H1 (cell line): ENCODE measurements around the gene MYD88. TPM values are rescaled to one million over a fixed set of nuclear protein-coding genes. Genes with fewer than 3 reads are reported as not detected.

ENCODE experiments used
- EGR1 ChIP-seq: IDR thresholded peaks from 2 replicates; pipeline ENCODE4 v1.6.1; 2011; ENCODE audit warnings: low read depth, low read length, borderline replicate concordance
- EZH2 ChIP-seq: fragments of 200-600 bp; sonication (generic); IDR thresholded peaks from 2 replicates; pipeline ENCODE4 v1.7.1; 2012; ENCODE audit warnings: low read depth, mild to moderate bottlenecking, moderate library complexity, low read length, inconsistent platforms; ENCODE audit not compliant: severe bottlenecking
- FOSL1 ChIP-seq: IDR thresholded peaks from 2 replicates; pipeline ENCODE4 v1.6.1; 2011; ENCODE audit warnings: mild to moderate bottlenecking, low read depth, low read length, moderate library complexity; ENCODE audit not compliant: insufficient read depth
- RNF2 ChIP-seq: fragments of 200-900, 300-1000 bp; sonication (generic); IDR thresholded peaks from 2 replicates; pipeline ENCODE4 v1.7.1; 2016; ENCODE audit warnings: borderline replicate concordance, low read depth, mild to moderate bottlenecking, antibody characterized with exemption, low read length; ENCODE audit not compliant: poor library complexity, severe bottlenecking; ENCODE audit errors: missing control alignments
- SIX5 ChIP-seq: IDR thresholded peaks from 2 replicates; pipeline ENCODE4 v1.6.1; 2011; ENCODE audit warnings: mild to moderate bottlenecking, low read depth, low read length
- SP2 ChIP-seq: IDR thresholded peaks from 2 replicates; pipeline ENCODE4 v1.6.1; 2012; ENCODE audit warnings: mild to moderate bottlenecking, low read length, inconsistent platforms
- TBP ChIP-seq: IDR thresholded peaks from 2 replicates; pipeline ENCODE4 v1.6.1; 2011; ENCODE audit warnings: low read depth, low read length, improper control_type of control experiment
- USF2 ChIP-seq: IDR thresholded peaks from 2 replicates; pipeline ENCODE4 v1.6.1; 2011; ENCODE audit warnings: low read length, improper control_type of control experiment
- YY1 ChIP-seq: IDR thresholded peaks from 2 replicates; pipeline ENCODE4 v1.6.1; 2011; ENCODE audit warnings: low read depth, mild to moderate bottlenecking, low read length
- polyA plus RNA-seq, 7 experiments: library from polyadenylated mRNA; depleted of rRNA in 3 of 7; stranded (reverse) in 5 of 7; unstranded in 2 of 7; fragments of >200 nt in 5 of 7; fragments of 200-250 nt in 2 of 7; gene quantifications; 1 replicate in 5 of 7; 2 replicates in 1 of 7; 4 replicates in 1 of 7; pipeline versions ENCODE4 v1.2.1 to v1.2.3, GENCODE V29; 2011 to 2013; ENCODE audit warnings: missing spikeins in 2 of 7, mixed read lengths in 2 of 7
- total RNA-seq: library from RNA; stranded (reverse); fragmentation: NEBNext Ultra II Directional; extraction: Animal tissue kit (Norgen Biotek cat#: 25700); gene quantifications from 2 replicates; pipeline ENCODE4 v1.2.1, GENCODE V29; 2021
- TF ChIP-seq, protein P1 (sequence below): fragments of 300-600 bp; sonication (generic); IDR thresholded peaks from 2 replicates; pipeline ENCODE4 v1.7.1; 2012; ENCODE audit warnings: low read length, moderate library complexity, mild to moderate bottlenecking, inconsistent platforms; ENCODE audit not compliant: insufficient replicate concordance

Gene MYD88
- total and polyA plus RNA-seq, 2 of the 8 experiments (the other 6 are each of a cell fraction or from before 2014, with no cell fraction given): 22.1 to 22.5 TPM

DNA sequence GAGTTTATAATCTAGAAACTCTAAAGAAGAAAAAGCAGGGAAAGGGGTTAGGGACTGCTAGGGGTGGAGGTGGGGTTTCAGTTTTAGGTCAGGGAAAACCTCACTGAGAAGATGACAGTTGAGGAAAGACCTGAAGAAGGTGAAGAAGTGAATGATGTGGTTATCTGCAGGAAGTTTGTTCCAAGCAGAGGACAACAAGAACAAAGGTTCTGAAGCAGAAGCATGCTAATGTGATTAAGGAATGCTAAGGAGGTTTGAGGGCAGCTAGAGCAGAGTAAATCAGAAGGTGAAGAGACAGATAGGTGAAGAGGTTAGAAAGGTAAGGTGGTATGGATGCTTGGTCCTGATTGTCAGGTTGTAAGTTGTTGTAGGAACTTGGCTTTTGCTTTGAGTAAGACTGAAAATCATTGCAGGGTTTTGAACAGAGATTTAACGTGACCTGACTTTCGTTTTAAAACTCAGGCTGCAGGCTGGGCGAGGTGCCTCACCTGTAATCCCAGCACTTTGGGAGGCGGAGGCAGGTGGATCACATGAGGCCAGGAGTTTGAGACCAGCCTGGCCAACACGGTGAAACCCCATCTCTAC, 35.5 kb downstream of the MYD88 start (continued):
- TF ChIP-seq, protein P1, sequence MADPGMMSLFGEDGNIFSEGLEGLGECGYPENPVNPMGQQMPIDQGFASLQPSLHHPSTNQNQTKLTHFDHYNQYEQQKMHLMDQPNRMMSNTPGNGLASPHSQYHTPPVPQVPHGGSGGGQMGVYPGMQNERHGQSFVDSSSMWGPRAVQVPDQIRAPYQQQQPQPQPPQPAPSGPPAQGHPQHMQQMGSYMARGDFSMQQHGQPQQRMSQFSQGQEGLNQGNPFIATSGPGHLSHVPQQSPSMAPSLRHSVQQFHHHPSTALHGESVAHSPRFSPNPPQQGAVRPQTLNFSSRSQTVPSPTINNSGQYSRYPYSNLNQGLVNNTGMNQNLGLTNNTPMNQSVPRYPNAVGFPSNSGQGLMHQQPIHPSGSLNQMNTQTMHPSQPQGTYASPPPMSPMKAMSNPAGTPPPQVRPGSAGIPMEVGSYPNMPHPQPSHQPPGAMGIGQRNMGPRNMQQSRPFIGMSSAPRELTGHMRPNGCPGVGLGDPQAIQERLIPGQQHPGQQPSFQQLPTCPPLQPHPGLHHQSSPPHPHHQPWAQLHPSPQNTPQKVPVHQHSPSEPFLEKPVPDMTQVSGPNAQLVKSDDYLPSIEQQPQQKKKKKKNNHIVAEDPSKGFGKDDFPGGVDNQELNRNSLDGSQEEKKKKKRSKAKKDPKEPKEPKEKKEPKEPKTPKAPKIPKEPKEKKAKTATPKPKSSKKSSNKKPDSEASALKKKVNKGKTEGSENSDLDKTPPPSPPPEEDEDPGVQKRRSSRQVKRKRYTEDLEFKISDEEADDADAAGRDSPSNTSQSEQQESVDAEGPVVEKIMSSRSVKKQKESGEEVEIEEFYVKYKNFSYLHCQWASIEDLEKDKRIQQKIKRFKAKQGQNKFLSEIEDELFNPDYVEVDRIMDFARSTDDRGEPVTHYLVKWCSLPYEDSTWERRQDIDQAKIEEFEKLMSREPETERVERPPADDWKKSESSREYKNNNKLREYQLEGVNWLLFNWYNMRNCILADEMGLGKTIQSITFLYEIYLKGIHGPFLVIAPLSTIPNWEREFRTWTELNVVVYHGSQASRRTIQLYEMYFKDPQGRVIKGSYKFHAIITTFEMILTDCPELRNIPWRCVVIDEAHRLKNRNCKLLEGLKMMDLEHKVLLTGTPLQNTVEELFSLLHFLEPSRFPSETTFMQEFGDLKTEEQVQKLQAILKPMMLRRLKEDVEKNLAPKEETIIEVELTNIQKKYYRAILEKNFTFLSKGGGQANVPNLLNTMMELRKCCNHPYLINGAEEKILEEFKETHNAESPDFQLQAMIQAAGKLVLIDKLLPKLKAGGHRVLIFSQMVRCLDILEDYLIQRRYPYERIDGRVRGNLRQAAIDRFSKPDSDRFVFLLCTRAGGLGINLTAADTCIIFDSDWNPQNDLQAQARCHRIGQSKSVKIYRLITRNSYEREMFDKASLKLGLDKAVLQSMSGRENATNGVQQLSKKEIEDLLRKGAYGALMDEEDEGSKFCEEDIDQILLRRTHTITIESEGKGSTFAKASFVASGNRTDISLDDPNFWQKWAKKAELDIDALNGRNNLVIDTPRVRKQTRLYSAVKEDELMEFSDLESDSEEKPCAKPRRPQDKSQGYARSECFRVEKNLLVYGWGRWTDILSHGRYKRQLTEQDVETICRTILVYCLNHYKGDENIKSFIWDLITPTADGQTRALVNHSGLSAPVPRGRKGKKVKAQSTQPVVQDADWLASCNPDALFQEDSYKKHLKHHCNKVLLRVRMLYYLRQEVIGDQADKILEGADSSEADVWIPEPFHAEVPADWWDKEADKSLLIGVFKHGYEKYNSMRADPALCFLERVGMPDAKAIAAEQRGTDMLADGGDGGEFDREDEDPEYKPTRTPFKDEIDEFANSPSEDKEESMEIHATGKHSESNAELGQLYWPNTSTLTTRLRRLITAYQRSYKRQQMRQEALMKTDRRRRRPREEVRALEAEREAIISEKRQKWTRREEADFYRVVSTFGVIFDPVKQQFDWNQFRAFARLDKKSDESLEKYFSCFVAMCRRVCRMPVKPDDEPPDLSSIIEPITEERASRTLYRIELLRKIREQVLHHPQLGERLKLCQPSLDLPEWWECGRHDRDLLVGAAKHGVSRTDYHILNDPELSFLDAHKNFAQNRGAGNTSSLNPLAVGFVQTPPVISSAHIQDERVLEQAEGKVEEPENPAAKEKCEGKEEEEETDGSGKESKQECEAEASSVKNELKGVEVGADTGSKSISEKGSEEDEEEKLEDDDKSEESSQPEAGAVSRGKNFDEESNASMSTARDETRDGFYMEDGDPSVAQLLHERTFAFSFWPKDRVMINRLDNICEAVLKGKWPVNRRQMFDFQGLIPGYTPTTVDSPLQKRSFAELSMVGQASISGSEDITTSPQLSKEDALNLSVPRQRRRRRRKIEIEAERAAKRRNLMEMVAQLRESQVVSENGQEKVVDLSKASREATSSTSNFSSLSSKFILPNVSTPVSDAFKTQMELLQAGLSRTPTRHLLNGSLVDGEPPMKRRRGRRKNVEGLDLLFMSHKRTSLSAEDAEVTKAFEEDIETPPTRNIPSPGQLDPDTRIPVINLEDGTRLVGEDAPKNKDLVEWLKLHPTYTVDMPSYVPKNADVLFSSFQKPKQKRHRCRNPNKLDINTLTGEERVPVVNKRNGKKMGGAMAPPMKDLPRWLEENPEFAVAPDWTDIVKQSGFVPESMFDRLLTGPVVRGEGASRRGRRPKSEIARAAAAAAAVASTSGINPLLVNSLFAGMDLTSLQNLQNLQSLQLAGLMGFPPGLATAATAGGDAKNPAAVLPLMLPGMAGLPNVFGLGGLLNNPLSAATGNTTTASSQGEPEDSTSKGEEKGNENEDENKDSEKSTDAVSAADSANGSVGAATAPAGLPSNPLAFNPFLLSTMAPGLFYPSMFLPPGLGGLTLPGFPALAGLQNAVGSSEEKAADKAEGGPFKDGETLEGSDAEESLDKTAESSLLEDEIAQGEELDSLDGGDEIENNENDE: no peak
- TF ChIP-seq SIX5: no peak
- no peak for TF ChIP-seq USF2
- no peak for TF ChIP-seq EGR1
- no peak for TF ChIP-seq YY1
- TF ChIP-seq EZH2: no peak
- no peak for TF ChIP-seq FOSL1
- no peak for TF ChIP-seq TBP
- no peak for TF ChIP-seq SP2
- TF ChIP-seq RNF2: no peak
